Parathyroid adenoma (tissue), 2 donors: ENCODE results near the gene LRSAM1.

Source experiments
- H2AFZ ChIP-seq: fragments of 300-600 bp; sonication (generic); one replicate; pipeline ENCODE4 v1.7.0; 2017; ENCODE audit warnings: antibody characterized with exemption, mild to moderate bottlenecking
- H3K27ac ChIP-seq: fragments of 300-600 bp; sonication (generic); one replicate; pipeline ENCODE4 v1.7.0; 2017
- H3K27me3 ChIP-seq: fragments of 300-600 bp; sonication (generic); one replicate; pipeline ENCODE4 v1.7.0; 2017; ENCODE audit warnings: low read length; ENCODE audit not compliant: control insufficient read depth, insufficient read depth
- H3K36me3 ChIP-seq: fragments of 300-600 bp; sonication (generic); one replicate; pipeline ENCODE4 v1.7.0; 2017; ENCODE audit warnings: low read length; ENCODE audit not compliant: control insufficient read depth, insufficient read depth
- H3K4me1 ChIP-seq: fragments of 300-600 bp; sonication (generic); one replicate; pipeline ENCODE4 v1.7.0; 2017; ENCODE audit warnings: control low read depth
- H3K4me2 ChIP-seq: fragments of 300-600 bp; sonication (generic); one replicate; pipeline ENCODE4 v1.7.0; 2017; ENCODE audit warnings: low read length
- H3K4me3 ChIP-seq: fragments of 300-600 bp; sonication (generic); one replicate; pipeline ENCODE4 v1.7.0; 2017; ENCODE audit warnings: low read depth, low read length
- H3K79me2 ChIP-seq: fragments of 300-600 bp; sonication (generic); one replicate; pipeline ENCODE4 v1.7.0; 2017; ENCODE audit warnings: control low read depth
- H3K9ac ChIP-seq: fragments of 300-600 bp; sonication (generic); one replicate; pipeline ENCODE4 v1.7.0; 2017; ENCODE audit warnings: mild to moderate bottlenecking
- H3K9me3 ChIP-seq: fragments of 300-600 bp; sonication (generic); one replicate; pipeline ENCODE4 v1.7.0; 2017; ENCODE audit warnings: low read length; ENCODE audit not compliant: control insufficient read depth
- TF ChIP-seq, protein P1 (sequence below): fragments of 300-600 bp; sonication (generic); IDR thresholded peaks from one replicate; pipeline ENCODE4 v1.7.0; 2017; ENCODE audit warnings: antibody characterized with exemption, mild to moderate bottlenecking
- donor health status: primary hyperparathyroidism.

The LRSAM1 gene

DNA sequence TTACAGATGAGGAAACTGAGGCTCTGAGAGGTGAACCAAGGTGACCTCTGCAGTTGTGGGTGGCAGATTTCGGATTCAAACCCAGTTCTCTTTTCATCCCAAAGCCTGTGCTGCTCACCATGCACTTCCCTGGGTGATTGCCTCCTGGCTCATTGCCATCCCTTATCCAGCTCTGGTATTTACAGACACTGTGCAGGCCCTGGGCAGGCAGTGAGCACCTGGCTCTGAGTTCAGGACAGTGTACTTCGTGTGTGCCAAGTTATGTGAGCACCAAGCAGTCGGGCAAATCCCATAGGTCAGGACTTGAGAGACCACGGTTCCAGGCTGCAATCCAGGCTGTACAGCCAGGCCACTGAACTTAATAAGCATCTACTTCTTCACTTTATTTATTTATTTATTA lies 1.4 kb downstream of the LRSAM1 start:
- no peaks in the 10 kb centered on the region for H3K27me3 ChIP-seq
- TF ChIP-seq, protein P1, sequence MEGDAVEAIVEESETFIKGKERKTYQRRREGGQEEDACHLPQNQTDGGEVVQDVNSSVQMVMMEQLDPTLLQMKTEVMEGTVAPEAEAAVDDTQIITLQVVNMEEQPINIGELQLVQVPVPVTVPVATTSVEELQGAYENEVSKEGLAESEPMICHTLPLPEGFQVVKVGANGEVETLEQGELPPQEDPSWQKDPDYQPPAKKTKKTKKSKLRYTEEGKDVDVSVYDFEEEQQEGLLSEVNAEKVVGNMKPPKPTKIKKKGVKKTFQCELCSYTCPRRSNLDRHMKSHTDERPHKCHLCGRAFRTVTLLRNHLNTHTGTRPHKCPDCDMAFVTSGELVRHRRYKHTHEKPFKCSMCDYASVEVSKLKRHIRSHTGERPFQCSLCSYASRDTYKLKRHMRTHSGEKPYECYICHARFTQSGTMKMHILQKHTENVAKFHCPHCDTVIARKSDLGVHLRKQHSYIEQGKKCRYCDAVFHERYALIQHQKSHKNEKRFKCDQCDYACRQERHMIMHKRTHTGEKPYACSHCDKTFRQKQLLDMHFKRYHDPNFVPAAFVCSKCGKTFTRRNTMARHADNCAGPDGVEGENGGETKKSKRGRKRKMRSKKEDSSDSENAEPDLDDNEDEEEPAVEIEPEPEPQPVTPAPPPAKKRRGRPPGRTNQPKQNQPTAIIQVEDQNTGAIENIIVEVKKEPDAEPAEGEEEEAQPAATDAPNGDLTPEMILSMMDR = no peak
- no peak overlapping the region for H3K4me3 ChIP-seq
- H3K79me2 ChIP-seq = no peaks in the 10 kb centered on the region
- no peak overlapping the region for H3K27ac ChIP-seq
- no peak overlapping the region for H2AFZ ChIP-seq
- no peak overlapping the region for H3K4me2 ChIP-seq
- no peaks in the 10 kb centered on the region for H3K4me1 ChIP-seq
- no peaks in the 10 kb centered on the region for H3K9me3 ChIP-seq
- no peak overlapping the region for H3K9ac ChIP-seq
- no peaks in the 10 kb centered on the region for H3K36me3 ChIP-seq

DNA sequence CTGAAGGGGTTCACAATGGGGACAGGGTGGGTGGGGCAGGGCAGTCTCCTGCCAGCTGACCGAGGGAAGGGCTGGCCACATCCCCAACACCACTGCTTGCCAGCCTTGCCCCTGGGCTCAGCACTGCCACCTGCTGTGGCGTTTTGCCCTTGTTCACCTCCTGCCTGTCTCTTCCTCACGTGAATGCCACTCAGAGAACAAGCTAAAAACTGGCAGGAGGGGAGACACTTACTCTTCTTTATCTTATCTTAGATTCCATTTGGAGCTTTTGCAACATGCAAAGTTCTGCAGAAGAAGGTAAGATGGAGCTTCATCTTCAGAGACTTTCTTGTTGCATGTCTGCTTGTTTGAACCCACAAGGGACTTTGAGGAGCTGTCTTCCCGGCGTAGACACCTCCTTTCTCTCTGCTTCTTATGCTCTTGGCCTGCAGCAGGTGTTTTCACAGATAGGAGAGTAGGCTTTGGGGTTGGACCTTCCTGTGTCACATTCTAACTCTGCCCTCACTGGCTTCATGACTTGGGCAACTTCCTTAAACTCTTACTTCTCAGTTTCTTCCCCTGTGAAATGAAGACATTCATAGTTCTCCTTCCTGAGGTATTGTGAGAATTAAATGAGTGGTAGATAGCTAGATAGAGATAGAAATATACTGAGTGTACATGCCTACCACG lies 4.1 kb downstream of the LRSAM1 start:
- TF ChIP-seq, protein P1 = peak; percentile 9
- no peak overlapping the region for H3K27ac ChIP-seq

GRCh38 chr9:127457191-127457878 lies 6.0 kb downstream of the LRSAM1 start:
- TF ChIP-seq, protein P1 = no peak
- H3K36me3 ChIP-seq = no peaks in the 10 kb centered on the region

More for the DNA sequence above, 4.1 kb downstream of the LRSAM1 start:
- Histone ChIP-seq H3K4me1 (no peaks in the 10 kb centered on the region), H3K4me3 (no peak overlapping the region), H3K79me2 (no peaks in the 10 kb centered on the region), H2AFZ (no peak overlapping the region), H3K27me3 (no peaks in the 10 kb centered on the region), H3K9me3 (no peaks in the 10 kb centered on the region), H3K9ac (no peak overlapping the region), H3K36me3 (no peaks in the 10 kb centered on the region), H3K4me2 (no peak overlapping the region)

DNA sequence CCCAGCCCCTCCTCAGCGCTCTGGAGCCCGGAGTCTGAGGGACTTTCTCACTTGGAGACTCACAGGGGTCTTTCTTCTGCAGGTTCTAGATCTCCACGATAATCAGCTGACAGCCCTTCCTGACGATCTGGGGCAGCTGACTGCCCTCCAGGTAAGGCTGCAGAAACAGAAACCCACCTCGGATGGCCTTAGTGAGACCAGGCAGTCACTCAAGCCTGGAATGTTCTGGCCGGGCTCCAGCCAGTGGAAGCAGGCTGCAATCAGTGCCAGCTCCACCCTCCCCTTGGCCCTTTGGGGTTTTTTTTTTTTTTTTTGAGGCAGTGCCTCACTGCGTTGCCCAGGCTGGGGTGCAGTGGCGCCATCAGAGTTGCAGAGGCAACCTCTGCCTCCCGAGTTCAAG lies 7.6 kb downstream of the LRSAM1 start:
- no peaks in the 10 kb centered on the region for H3K36me3 ChIP-seq
- H3K4me2 ChIP-seq = no peak overlapping the region
- H3K4me1 ChIP-seq = no peaks in the 10 kb centered on the region
- H3K79me2 ChIP-seq = no peaks in the 10 kb centered on the region
- H3K27ac ChIP-seq = no peak overlapping the region
- TF ChIP-seq, protein P1 = no peak
- no peak overlapping the region for H2AFZ ChIP-seq
- no peaks in the 10 kb centered on the region for H3K9me3 ChIP-seq
- no peak overlapping the region for H3K4me3 ChIP-seq
- H3K9ac ChIP-seq = no peak overlapping the region
- H3K27me3 ChIP-seq = no peaks in the 10 kb centered on the region

More at GRCh38 chr9:127457191-127457878, 6.0 kb downstream of the LRSAM1 start:
- H3K4me2 ChIP-seq = no peak overlapping the region
- no peak overlapping the region for H3K9ac ChIP-seq
- no peak overlapping the region for H3K27ac ChIP-seq
- H3K9me3 ChIP-seq = no peaks in the 10 kb centered on the region
- no peaks in the 10 kb centered on the region for H3K79me2 ChIP-seq
- no peak overlapping the region for H3K4me3 ChIP-seq
- H3K27me3 ChIP-seq = no peaks in the 10 kb centered on the region
- no peaks in the 10 kb centered on the region for H3K4me1 ChIP-seq
- no peak overlapping the region for H2AFZ ChIP-seq
